Neuronal stem cell (in vitro differentiated cells): ENCODE data around the gene PAM16.
A peak's percentile ranks its signal among the peaks of the same experiment; 100 is the strongest.
"Not testable (repeated sequence)": the region's sequence is repeated elsewhere in the genome, so short reads cannot be mapped to it uniquely, and the experiment has no call there.

Experiments used
- DNase-seq: peaks from one replicate; pipeline ENCODE4 v3.0.0-alpha.2; 2013; ENCODE audit warnings: low spot score
- H2AFZ ChIP-seq: one replicate; pipeline ENCODE4 v1.6.1; 2013; ENCODE audit warnings: mild to moderate bottlenecking, low read length, inconsistent platforms
- H2AK5ac ChIP-seq: 2 replicates; pipeline ENCODE4 v1.6.1; 2013; ENCODE audit warnings: low read depth, mild to moderate bottlenecking, inconsistent platforms, low read length, moderate library complexity, mixed read lengths
- H2BK120ac ChIP-seq: 2 replicates; pipeline ENCODE4 v1.6.1; 2013; ENCODE audit warnings: low read depth, mild to moderate bottlenecking, inconsistent platforms, low read length, moderate library complexity, mixed read lengths
- H2BK12ac ChIP-seq: one replicate; pipeline ENCODE4 v1.6.1; 2013; ENCODE audit warnings: low read length, inconsistent platforms
- H2BK15ac ChIP-seq: 2 replicates; pipeline ENCODE4 v1.6.1; 2013; ENCODE audit warnings: mild to moderate bottlenecking, low read length, inconsistent platforms, mixed read lengths
- H2BK5ac ChIP-seq: one replicate; pipeline ENCODE4 v1.6.1; 2013; ENCODE audit warnings: inconsistent platforms, mild to moderate bottlenecking, low read length, moderate library complexity
- H3K14ac ChIP-seq: one replicate; pipeline ENCODE4 v1.6.1; 2013; ENCODE audit warnings: low read length, inconsistent platforms
- H3K18ac ChIP-seq: 2 replicates; pipeline ENCODE4 v1.6.1; 2013; ENCODE audit warnings: low read length, inconsistent platforms
- H3K23ac ChIP-seq: 2 replicates; pipeline ENCODE4 v1.6.1; 2013; ENCODE audit warnings: low read depth, mild to moderate bottlenecking, mixed read lengths, low read length, inconsistent platforms; ENCODE audit not compliant: poor library complexity
- H3K27ac ChIP-seq: replicated peaks from 3 replicates; pipeline ENCODE4 v1.5.1; 2013; ENCODE audit warnings: low read length, inconsistent platforms
- H3K27me3 ChIP-seq, 3 experiments: 2 replicates each; pipeline ENCODE4 v1.6.1; 2013; ENCODE audit warnings: low read length in 3 of 3, mild to moderate bottlenecking in 2 of 3, inconsistent platforms in 1 of 3, low read depth in 1 of 3, mixed read lengths in 1 of 3, moderate library complexity in 1 of 3; ENCODE audit not compliant: control insufficient read depth in 3 of 3, insufficient read depth in 3 of 3
- H3K36me3 ChIP-seq, 2 donors: replicated peaks in 1 of 2; 2 replicates each; pipeline ENCODE4 v1.6.1; 2013; ENCODE audit warnings: low read length in 2 of 2; ENCODE audit not compliant: control insufficient read depth in 2 of 2, insufficient read depth in 2 of 2
- H3K4ac ChIP-seq: 2 replicates; pipeline ENCODE4 v1.6.1; 2013; ENCODE audit warnings: inconsistent platforms, mild to moderate bottlenecking, low read length, moderate library complexity
- H3K4me1 ChIP-seq, 2 donors: 1 replicate in 1 of 2; 2 replicates in 1 of 2; pipeline ENCODE4 v1.6.1; 2013; ENCODE audit warnings: low read length in 2 of 2, low read depth in 1 of 2; ENCODE audit not compliant: control insufficient read depth in 2 of 2, insufficient read depth in 1 of 2
- H3K4me2 ChIP-seq: one replicate; pipeline ENCODE4 v1.6.1; 2013; ENCODE audit warnings: mild to moderate bottlenecking, low read length, inconsistent platforms; ENCODE audit not compliant: insufficient read depth, poor library complexity, severe bottlenecking
- H3K4me3 ChIP-seq, 2 donors: 2 replicates each; pipeline ENCODE4 v1.5.1; 2013; ENCODE audit warnings: low read length in 2 of 2, mild to moderate bottlenecking in 2 of 2, inconsistent platforms in 1 of 2, moderate library complexity in 1 of 2
- H3K79me1 ChIP-seq: one replicate; pipeline ENCODE4 v1.6.1; 2013; ENCODE audit warnings: low read depth, mild to moderate bottlenecking, inconsistent platforms, low read length, moderate library complexity
- H3K9ac ChIP-seq: one replicate; pipeline ENCODE4 v1.6.1; 2013; ENCODE audit warnings: mild to moderate bottlenecking, low read depth, low read length, inconsistent platforms; ENCODE audit not compliant: poor library complexity
- H3K9me3 ChIP-seq, 2 donors: replicated peaks in 1 of 2; 2 replicates each; pipeline versions ENCODE3 to v1.6.1; 2013; ENCODE audit warnings: low read length in 2 of 2, mild to moderate bottlenecking in 2 of 2, inconsistent platforms in 1 of 2, low read depth in 1 of 2, mixed read lengths in 1 of 2, moderate library complexity in 1 of 2; ENCODE audit not compliant: control insufficient read depth in 2 of 2, insufficient read depth in 1 of 2
- H4K8ac ChIP-seq: one replicate; pipeline ENCODE4 v1.6.1; 2013; ENCODE audit warnings: low read depth, mild to moderate bottlenecking, inconsistent platforms, low read length, moderate library complexity
- H4K91ac ChIP-seq: one replicate; pipeline ENCODE4 v1.6.1; 2013; ENCODE audit warnings: low read length, low read depth, mild to moderate bottlenecking, inconsistent platforms; ENCODE audit not compliant: poor library complexity
- WGBS, 2 donors: extraction: QIAGEN DNeasy Blood & Tissue Kit; methylation state at CpG; one replicate each; pipeline ENCODE4 v1.1.7; 2013; ENCODE audit warnings: missing lambda C conversion rate in 2 of 2, mixed read lengths in 1 of 2; ENCODE audit not compliant: insufficient read length in 2 of 2, insufficient replicate concordance in 1 of 2; ENCODE audit errors: extremely low coverage in 2 of 2; 5-methylcytosine and 5-hydroxymethylcytosine counted together

The PAM16 gene

GRCh38 chr16:4334724-4335495 is 16.2 kb downstream of the PAM16 start:
- Histone ChIP-seq H3K18ac (no peak overlapping the region), H3K4me2 (no peak overlapping the region), H3K23ac (peak overlapping the region; percentile 89), H2BK5ac (peak overlapping the region; percentile 75), H3K14ac (no peak overlapping the region), H2BK12ac (no peak overlapping the region), H2AFZ (no peak overlapping the region), H3K4me3 (no peak overlapping the region), H2BK15ac (no peak overlapping the region), H3K4me1 (no peaks in the 10 kb centered on the region), H3K9ac (no peak overlapping the region), H3K27ac (no peak overlapping the region), H3K4ac (no peak overlapping the region), H4K91ac (no peak overlapping the region), H2AK5ac (no peak overlapping the region), H3K9me3 (no peaks in the 10 kb centered on the region), H3K36me3 (peaks cover 17 to 73% of the 10 kb centered on the region in 2 donors), H3K27me3 (no peaks in the 10 kb centered on the region), H2BK120ac (peak overlapping the region; percentile 67), H4K8ac (no peak overlapping the region), H3K79me1 (peaks cover 23% of the 10 kb centered on the region)
- DNase-seq = no peak
- WGBS, 2 donors = no CpG with 5 or more reads among the region's 32 CpGs

GRCh38 chr16:4333714-4334113 is 17.4 kb downstream of the PAM16 start:
- H3K4me2 ChIP-seq, H3K23ac ChIP-seq, H2BK12ac ChIP-seq: not testable (repeated sequence)

GRCh38 chr16:4333308-4333638 is 17.8 kb downstream of the PAM16 start:
- H3K9ac ChIP-seq = peak overlapping the region; percentile 60
- no peak overlapping the region for H2AFZ ChIP-seq
- peaks cover 3 to 9% of the 10 kb centered on the region in 2 donors for H3K4me1 ChIP-seq
- no peak overlapping the region for H3K4me3 ChIP-seq
- peaks cover 17 to 58% of the 10 kb centered on the region in 2 donors for H3K36me3 ChIP-seq
- H3K14ac ChIP-seq = peak overlapping the region; percentile 63
- H3K9me3 ChIP-seq = no peaks in the 10 kb centered on the region
- no peak overlapping the region for H2BK12ac ChIP-seq
- no peak overlapping the region for H2BK120ac ChIP-seq
- H3K79me1 ChIP-seq = peaks cover 25% of the 10 kb centered on the region
- no peak overlapping the region for H3K4me2 ChIP-seq
- H4K8ac ChIP-seq = no peak overlapping the region
- no peaks in the 10 kb centered on the region for H3K27me3 ChIP-seq
- H2AK5ac ChIP-seq = peak overlapping the region; percentile 70
- H2BK15ac ChIP-seq = no peak overlapping the region
- no peak overlapping the region for H4K91ac ChIP-seq
- no CpG with 5 or more reads among the region's 9 CpGs for WGBS, 2 donors
- H3K4ac ChIP-seq = no peak overlapping the region
- H2BK5ac ChIP-seq = peak overlapping the region; percentile 84
- H3K27ac ChIP-seq = no peak overlapping the region
- H3K23ac ChIP-seq = peak overlapping the region; percentile 31
- no peak for DNase-seq
- H3K18ac ChIP-seq = no peak overlapping the region

More at GRCh38 chr16:4333714-4334113, 17.4 kb downstream of the PAM16 start:
- H2AK5ac ChIP-seq, H4K91ac ChIP-seq, H2BK120ac ChIP-seq, DNase-seq, H3K9ac ChIP-seq, H4K8ac ChIP-seq, H3K4me3 ChIP-seq, H3K18ac ChIP-seq, H2BK5ac ChIP-seq, H3K4me1 ChIP-seq, H2AFZ ChIP-seq, H3K9me3 ChIP-seq, H3K27ac ChIP-seq, H3K27me3 ChIP-seq, H2BK15ac ChIP-seq, H3K4ac ChIP-seq, H3K14ac ChIP-seq: not testable (repeated sequence)
- WGBS, 2 donors = no CpG with 5 or more reads among the region's 9 CpGs
- Histone ChIP-seq H3K79me1 (peaks cover 26% of the 10 kb centered on the region), H3K36me3 (peaks cover 17 to 62% of the 10 kb centered on the region in 2 donors)

GRCh38 chr16:4332623-4333307 is 18.4 kb downstream of the PAM16 start:
- peak overlapping the region; percentile 91 for H3K23ac ChIP-seq
- no peak overlapping the region for H4K91ac ChIP-seq
- peak overlapping the region; percentile 84 for H2BK5ac ChIP-seq
- no peaks in the 10 kb centered on the region for H3K9me3 ChIP-seq
- H3K18ac ChIP-seq = no peak overlapping the region
- DNase-seq = no peak
- H2BK120ac ChIP-seq = no peak overlapping the region
- H3K36me3 ChIP-seq = peaks cover 17 to 53% of the 10 kb centered on the region in 2 donors
- H2AFZ ChIP-seq = no peak overlapping the region
- no peak overlapping the region for H3K4ac ChIP-seq
- peak overlapping the region; percentile 63 for H3K14ac ChIP-seq
- H3K27ac ChIP-seq = no peak overlapping the region
- H3K4me2 ChIP-seq = no peak overlapping the region
- WGBS, 2 donors = no CpG with 5 or more reads among the region's 19 CpGs
- H2BK12ac ChIP-seq = no peak overlapping the region
- H2AK5ac ChIP-seq = peak overlapping the region; percentile 70
- H3K79me1 ChIP-seq = peaks cover 24% of the 10 kb centered on the region
- peaks cover 6 to 13% of the 10 kb centered on the region in 2 donors for H3K4me1 ChIP-seq
- no peak overlapping the region for H4K8ac ChIP-seq
- H3K27me3 ChIP-seq = no peaks in the 10 kb centered on the region
- H3K4me3 ChIP-seq = no peak overlapping the region
- no peak overlapping the region for H3K9ac ChIP-seq
- no peak overlapping the region for H2BK15ac ChIP-seq
